HCT116 (cell line): Measurements from ENCODE around the gene GABBR2. TPM values are rescaled to one million over a fixed set of nuclear protein-coding genes. Genes with fewer than 3 reads are reported as not detected.

Experiments
- ATAC-seq: fragments of 200-7000 bp; cut with Tn5 transposase; 2 replicates; pipeline ENCODE4 v1.9.1; 2020; ENCODE audit warnings: mild to moderate bottlenecking, moderate library complexity
- BruUV-seq: library from RNA; stranded (reverse); fragments of 400-500 nt; replicated peaks from 2 replicates; lab custom pipeline; 2021; lab: Mats Ljungman, UMichigan
- CTCF ChIA-PET: fragments of 300-600 bp; sonication (Branson Sonifier 250); formaldehyde crosslinking; loops from one replicate; lab custom pipeline; 2021; ENCODE audit warnings: antibody characterized with exemption; lab: Charles Lee
- POLR2A ChIA-PET: fragments of 300-600, 350-600 bp; sonication (Branson Sonifier 250); formaldehyde crosslinking; loops from one replicate; lab custom pipeline; 2021; ENCODE audit warnings: antibody characterized with exemption; lab: Charles Lee
- RAD21 ChIA-PET, 2 experiments: fragments of 300-600 bp; sonication (Branson Sonifier 250); formaldehyde crosslinking; loops; one replicate each; lab custom pipeline; 2023; ENCODE audit warnings: low total read pairs in 2 of 2; ENCODE audit not compliant: uncharacterized antibody in 2 of 2, unreplicated experiment in 2 of 2, low non-redundant PET in 1 of 2; lab: Charles Lee
- DNase-seq: peaks from one replicate; pipeline ENCODE4 v3.0.0-alpha.2; 2010; ENCODE audit warnings: low read depth, low spot score
- H2AFZ ChIP-seq: fragments of 200-600 bp; shearing (Covaris generic), sonication (generic); 2 replicates; pipeline ENCODE4 v1.6.1; 2017; ENCODE audit warnings: low read depth, mixed run types, mixed read lengths, antibody characterized with exemption, low read length; ENCODE audit not compliant: poor library complexity, severe bottlenecking
- H3K27ac ChIP-seq: 2 replicates; pipeline ENCODE4 v1.5.1; 2012; ENCODE audit warnings: low read depth, low read length
- H3K27me3 ChIP-seq: fragments of 200-600 bp; sonication (generic); 2 replicates; pipeline ENCODE4 v1.6.1; 2016; ENCODE audit warnings: mixed run types, low read length, mixed read lengths; ENCODE audit not compliant: insufficient read depth
- H3K36me3 ChIP-seq, 2 experiments: fragments of 200-500 bp in 1 of 2; fragments of 200-600 bp in 1 of 2; sonication (Bioruptor generic) in 1 of 2; sonication (generic) in 1 of 2; 2 replicates each; pipeline versions ENCODE4 v1.5.1 to v1.6.1; 2014 to 2016; ENCODE audit warnings: low read length in 2 of 2, inconsistent platforms in 1 of 2, mixed read lengths in 1 of 2, mixed run types in 1 of 2; ENCODE audit not compliant: insufficient read depth in 2 of 2, control insufficient read depth in 1 of 2
- H3K4me1 ChIP-seq, 2 experiments: fragments of 200-600 bp in 1 of 2; sonication (generic) in 1 of 2; 2 replicates each; pipeline versions ENCODE4 v1.5.1 to v1.6.1; 2012 to 2017; ENCODE audit warnings: low read length in 2 of 2, inconsistent platforms in 1 of 2, mild to moderate bottlenecking in 1 of 2, mixed read lengths in 1 of 2, mixed run types in 1 of 2, moderate library complexity in 1 of 2; ENCODE audit not compliant: insufficient read depth in 2 of 2, control insufficient read depth in 1 of 2
- H3K4me2 ChIP-seq: fragments of 200-600 bp; sonication (generic); 2 replicates; pipeline ENCODE4 v1.6.1; 2017; ENCODE audit warnings: mixed run types, low read length, mixed read lengths
- H3K4me3 ChIP-seq, 2 experiments: fragments of 200-600 bp in 1 of 2; sonication (generic) in 1 of 2; replicated peaks in 1 of 2; 2 replicates each; pipeline ENCODE4 v1.5.1; 2011 to 2016; ENCODE audit warnings: low read length in 2 of 2, control low read depth in 1 of 2, low read depth in 1 of 2, mild to moderate bottlenecking in 1 of 2, mixed read lengths in 1 of 2, mixed run types in 1 of 2
- H3K79me2 ChIP-seq: fragments of 200-600 bp; sonication (generic); 2 replicates; pipeline ENCODE4 v1.6.1; 2017; ENCODE audit warnings: mild to moderate bottlenecking, mixed run types, low read length, moderate library complexity, mixed read lengths; ENCODE audit not compliant: insufficient read depth
- H3K9ac ChIP-seq: fragments of 200-600 bp; sonication (generic); 2 replicates; pipeline ENCODE4 v1.6.1; 2016; ENCODE audit warnings: low read length, mixed read lengths
- H3K9me2 ChIP-seq: fragments of 200-600 bp; sonication (generic), shearing (Covaris generic); 2 replicates; pipeline ENCODE4 v1.6.1; 2017; ENCODE audit warnings: mixed run types, mild to moderate bottlenecking, moderate library complexity; ENCODE audit not compliant: insufficient read depth
- H3K9me3 ChIP-seq, 2 experiments: fragments of 200-500 bp in 1 of 2; fragments of 200-600 bp in 1 of 2; sonication (Bioruptor generic) in 1 of 2; sonication (generic) in 1 of 2; 2 replicates each; pipeline ENCODE4 v1.6.1; 2014 to 2017; ENCODE audit warnings: low read length in 2 of 2, mixed read lengths in 2 of 2, inconsistent platforms in 1 of 2, low read depth in 1 of 2, mild to moderate bottlenecking in 1 of 2, mixed run types in 1 of 2, moderate library complexity in 1 of 2; ENCODE audit not compliant: control insufficient read depth in 1 of 2, insufficient read depth in 1 of 2
- H4K20me1 ChIP-seq: fragments of 200-600 bp; sonication (generic), shearing (Covaris generic); 2 replicates; pipeline ENCODE4 v1.6.1; 2017; ENCODE audit warnings: mixed run types, mild to moderate bottlenecking, moderate library complexity; ENCODE audit not compliant: insufficient read depth
- CTCF ChIP-seq, 3 experiments: fragments of 200-600 bp in 1 of 3; sonication (generic) in 1 of 3; IDR thresholded peaks in 2 of 3; conservative IDR thresholded peaks in 1 of 3; 2 replicates each; pipeline ENCODE4 v1.5.1; 2012 to 2017; ENCODE audit warnings: low read depth in 2 of 3, low read length in 2 of 3, antibody characterized with exemption in 1 of 3, borderline replicate concordance in 1 of 3, control low read depth in 1 of 3, mild to moderate bottlenecking in 1 of 3, mixed read lengths in 1 of 3, mixed run types in 1 of 3, moderate library complexity in 1 of 3; ENCODE audit not compliant: insufficient read depth in 1 of 3
- EGR1 ChIP-seq: IDR thresholded peaks from 2 replicates; pipeline ENCODE4 v1.6.1; 2012; ENCODE audit warnings: low read depth
- POLR2AphosphoS5 ChIP-seq: IDR thresholded peaks from 2 replicates; pipeline ENCODE4 v1.6.1; 2011; ENCODE audit warnings: mild to moderate bottlenecking, low read depth, low read length, moderate library complexity
- RAD21 ChIP-seq: IDR thresholded peaks from 2 replicates; pipeline ENCODE4 v1.6.1; 2012; ENCODE audit warnings: low read depth, mild to moderate bottlenecking
- TCF7L2 ChIP-seq: IDR thresholded peaks from 2 replicates; pipeline ENCODE4 v1.7.0; 2011; ENCODE audit warnings: borderline replicate concordance, inconsistent platforms; ENCODE audit not compliant: insufficient read depth, insufficient read length; ENCODE audit errors: extremely low read depth
- YY1 ChIP-seq: IDR thresholded peaks from 2 replicates; pipeline ENCODE4 v1.6.1; 2011; ENCODE audit warnings: low read length, low read depth, moderate library complexity, mild to moderate bottlenecking; ENCODE audit not compliant: insufficient replicate concordance; ENCODE audit errors: extremely low read depth
- ZFX ChIP-seq: fragments of 450-650 bp; IDR thresholded peaks from 2 replicates; pipeline ENCODE4 v1.6.1; 2017
- intact Hi-C: fragments of 100-400 bp; cut with micrococcal nuclease; formaldehyde crosslinking; loops from 2 replicates; pipeline ENCODE4 v1.10.0; 2022
- total RNA-seq: library from RNA; stranded (reverse); gene quantifications from one replicate; pipeline ENCODE4 v1.2.1, GENCODE V29; 2021; ENCODE audit not compliant: unreplicated experiment

GABBR2 gene
- total RNA-seq, 1 experiment from 2014 or later = 0.15 TPM

- no peaks in the 10 kb centered on the region; the same call in 1 of the 2 replicates for H3K27me3 ChIP-seq
- BruUV-seq = no TSS peak
- peak overlapping the region; percentile 31 for H3K4me2 ChIP-seq
- no peak overlapping the region for H2AFZ ChIP-seq
- H3K4me1 ChIP-seq = peaks cover 4 to 9% of the 10 kb centered on the region in 2 experiments; a peak in 3 of 4 replicates
- POLR2A ChIA-PET = no interaction called here
- DNase-seq (no peak), ATAC-seq (0 out of 2 replicates have a peak, but pooled peaks have one; percentile 40)
- TF ChIP-seq RAD21 (no peak), YY1 (no peak), TCF7L2 (no peak)
- no peaks in the 10 kb centered on the region for H4K20me1 ChIP-seq
- intact Hi-C loops = no loop called here
- no peaks in the 10 kb centered on the region for H3K9me2 ChIP-seq
- H3K36me3 ChIP-seq = no peaks in the 10 kb centered on the region
- RAD21 ChIA-PET = no interaction called here
- H3K9ac ChIP-seq = no peak overlapping the region
- no peak overlapping the region for H3K4me3 ChIP-seq
- CTCF ChIA-PET = no interaction called here
- peaks cover 4 to 8% of the 10 kb centered on the region in 2 experiments; a peak in 2 of 4 replicates for H3K9me3 ChIP-seq
- H3K27ac ChIP-seq = no peak overlapping the region
- H3K79me2 ChIP-seq = no peaks in the 10 kb centered on the region
Observed at GRCh38 chr9:98456156-98456613, 252.6 kb downstream of the GABBR2 start.

- peak overlapping the region; percentile 31 for H3K4me2 ChIP-seq
- CTCF ChIA-PET = no interaction called here
- no peaks in the 10 kb centered on the region for H3K9me2 ChIP-seq
- no peak overlapping the region for H3K27ac ChIP-seq
- no peak overlapping the region for H3K4me3 ChIP-seq
- peaks cover 4 to 9% of the 10 kb centered on the region in 2 experiments; a peak in 3 of 4 replicates for H3K4me1 ChIP-seq
- POLR2A ChIA-PET = no interaction called here
- peaks cover 2% of the 10 kb centered on the region; the same call in 1 of the 2 replicates for H3K27me3 ChIP-seq
- intact Hi-C loops = no loop called here
- TF ChIP-seq ZFX = no peak
- TF ChIP-seq POLR2AphosphoS5 = no peak
- TF ChIP-seq CTCF (IDR thresholded peaks at IDR 0.05 in 2 of 3, conservative IDR thresholded peaks at IDR 0.05 in 1 of 3; ENCODE audit: borderline replicate concordance in 1 of 3, insufficient read depth in 1 of 3, low read depth in 2 of 3, low read length in 2 of 3) = no peak
- peak; percentile 63; the same call in 1 of the 2 replicates for TF ChIP-seq EGR1
- no peak overlapping the region for H2AFZ ChIP-seq
- no peaks in the 10 kb centered on the region for H4K20me1 ChIP-seq
- H3K9me3 ChIP-seq = peaks cover 4 to 8% of the 10 kb centered on the region in 2 experiments; a peak in 2 of 4 replicates
- DNase-seq = no peak
- BruUV-seq = no TSS peak
- H3K9ac ChIP-seq = no peak overlapping the region
- H3K36me3 ChIP-seq = no peaks in the 10 kb centered on the region
- ATAC-seq = peak; percentile 9; the same call in 1 of the 2 replicates
- H3K79me2 ChIP-seq = no peaks in the 10 kb centered on the region
- RAD21 ChIA-PET = no interaction called here
Observed at GRCh38 chr9:98455256-98456155, 253.2 kb downstream of the GABBR2 start.
